Smooth muscle cell of the brain vasculature (primary cell): ENCODE data around the gene CORO7.

Source experiments
- DNase-seq: peaks from one replicate; pipeline ENCODE4 v3.0.0-alpha.2; 2012; ENCODE audit warnings: low read depth, low spot score

CORO7 gene

DNA sequence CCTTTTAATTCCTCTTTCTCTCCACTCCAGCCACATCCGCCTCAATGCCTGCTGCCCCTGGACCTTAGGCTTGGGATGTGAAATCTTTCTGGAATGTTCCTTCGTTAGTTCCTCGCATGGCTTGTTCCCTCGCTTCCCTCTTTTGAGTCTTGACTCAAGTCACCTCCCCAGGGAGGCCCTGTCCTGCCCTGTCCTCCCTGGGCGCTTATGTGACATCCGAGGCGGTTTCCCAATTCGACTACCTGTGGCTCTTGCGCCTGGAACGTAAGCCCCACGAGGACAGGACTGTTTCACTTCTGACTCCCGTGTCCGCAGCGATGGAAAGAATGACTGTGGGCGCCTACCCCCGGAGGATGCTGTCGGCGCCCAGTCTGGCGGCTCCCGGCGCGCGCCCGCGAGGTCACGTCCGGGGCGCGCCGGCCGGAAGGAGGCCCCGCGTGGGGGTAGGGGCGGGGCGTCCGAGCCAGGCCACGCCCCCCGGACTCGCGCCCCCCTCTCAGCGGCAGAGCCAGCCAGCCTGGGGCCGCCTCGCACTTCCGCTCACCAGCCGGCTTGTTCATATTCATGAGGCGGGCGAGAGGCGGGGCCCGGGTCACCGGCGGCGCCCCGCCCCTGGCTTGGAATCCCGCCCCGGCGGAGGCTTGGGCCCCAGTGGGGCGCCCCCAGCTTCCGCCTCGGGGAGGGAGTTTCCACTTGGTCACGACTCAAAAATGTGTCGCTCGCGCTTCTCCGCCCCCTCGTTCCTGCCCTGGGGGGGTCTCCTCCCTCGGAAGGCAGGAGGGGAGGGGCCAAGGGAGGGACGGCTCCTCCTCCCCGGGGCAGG lies 109.0 kb downstream of the CORO7 start:
- DNase-seq = no peak

DNA sequence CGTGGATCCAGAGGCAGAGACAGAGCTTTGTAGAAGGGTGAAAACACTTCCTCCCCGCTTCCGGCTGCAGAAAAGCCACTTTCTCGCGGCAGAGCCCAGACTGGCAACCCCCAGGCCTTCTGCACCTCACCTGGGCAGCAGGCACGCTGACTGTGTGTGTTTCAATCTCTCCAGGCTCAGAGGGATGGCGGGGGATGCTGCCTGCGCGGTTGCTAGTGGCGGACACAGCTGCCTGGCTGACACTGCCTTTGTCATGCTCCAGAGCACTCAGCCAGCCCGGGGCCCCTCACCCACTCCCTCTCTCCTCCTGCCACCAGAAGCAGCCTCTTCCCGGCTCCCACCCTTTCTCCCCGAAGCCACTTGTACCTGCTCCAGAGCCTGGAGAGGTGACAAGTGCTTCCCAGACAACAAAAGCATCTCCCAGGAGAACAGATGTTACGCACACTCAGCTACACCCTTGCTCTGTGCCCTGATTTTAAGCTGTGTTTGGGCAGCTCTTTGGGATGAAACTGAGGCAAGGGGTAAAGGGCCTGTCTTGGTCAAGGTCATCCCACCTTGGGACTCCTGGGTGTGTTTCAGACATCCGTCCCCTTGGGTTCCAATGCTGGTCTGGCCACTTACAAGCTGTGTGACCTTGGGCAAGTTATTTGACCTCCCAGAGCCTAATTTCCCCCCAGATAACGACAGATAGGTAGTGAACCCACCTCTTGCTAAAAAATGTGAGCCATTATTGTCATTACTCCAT lies 109.8 kb downstream of the CORO7 start:
- no peak for DNase-seq
